ENCODE data around the gene PCCA.
A peak's percentile ranks its signal among the peaks of the same experiment; 100 is the strongest.

Gene PCCA

DNA sequence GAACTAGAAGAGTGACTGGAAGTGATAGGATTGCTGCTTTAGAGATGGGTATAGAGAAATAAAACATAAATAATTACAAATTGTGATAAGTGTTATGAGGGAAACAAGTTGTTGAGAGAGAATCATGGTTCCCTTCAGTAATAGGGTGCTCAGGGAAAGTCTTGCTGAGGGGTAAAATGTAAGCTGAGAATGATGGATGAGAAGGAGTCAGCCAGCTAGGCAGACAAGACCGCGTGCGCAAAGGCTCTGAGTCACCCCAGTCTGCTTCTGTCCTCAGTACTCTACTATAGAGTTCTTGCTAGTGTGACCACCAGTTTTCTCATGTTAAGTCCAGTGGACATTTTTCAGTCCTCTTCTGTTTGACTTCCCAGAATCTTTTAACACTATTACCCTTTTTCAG is 39.5 kb downstream of the PCCA start:
- Histone ChIP-seq H3K79me2 (ENCODE audit: insufficient read depth, low read length) (no peaks in the 10 kb centered on the region), H3K36me3 (ENCODE audit: insufficient read depth, low read length) (no peaks in the 10 kb centered on the region), H3K27me3 (ENCODE audit: insufficient read depth, low read length, poor library complexity) (no peaks in the 10 kb centered on the region), H3K4me1 (ENCODE audit: insufficient read depth, low read length) (peaks cover 6% of the 10 kb centered on the region), H3K4me3 (ENCODE audit: low read depth in 1 of 2, low read length in 2 of 2) (no peak overlapping the region), H3K9me3 (ENCODE audit: insufficient read depth, low read length, severe bottlenecking) (no peaks in the 10 kb centered on the region), H2AFZ (ENCODE audit: low read depth, low read length) (no peak overlapping the region), H3K27ac (ENCODE audit: low read length) (no peak overlapping the region), H4K20me1 (ENCODE audit: insufficient read depth, low read length) (no peaks in the 10 kb centered on the region), H3K9ac (ENCODE audit: low read depth, low read length) (no peak overlapping the region), H3K4me2 (ENCODE audit: insufficient read depth, low read length) (no peak overlapping the region)
- ATAC-seq (ENCODE audit: insufficient read depth, low read depth) (no peak), DNase-seq (no peak)
- no peak for TF ChIP-seq EZH2 (IDR thresholded peaks at IDR 0.05; ENCODE audit: borderline replicate concordance, low read depth, low read length, severe bottlenecking)
- TF ChIP-seq, protein P1, sequence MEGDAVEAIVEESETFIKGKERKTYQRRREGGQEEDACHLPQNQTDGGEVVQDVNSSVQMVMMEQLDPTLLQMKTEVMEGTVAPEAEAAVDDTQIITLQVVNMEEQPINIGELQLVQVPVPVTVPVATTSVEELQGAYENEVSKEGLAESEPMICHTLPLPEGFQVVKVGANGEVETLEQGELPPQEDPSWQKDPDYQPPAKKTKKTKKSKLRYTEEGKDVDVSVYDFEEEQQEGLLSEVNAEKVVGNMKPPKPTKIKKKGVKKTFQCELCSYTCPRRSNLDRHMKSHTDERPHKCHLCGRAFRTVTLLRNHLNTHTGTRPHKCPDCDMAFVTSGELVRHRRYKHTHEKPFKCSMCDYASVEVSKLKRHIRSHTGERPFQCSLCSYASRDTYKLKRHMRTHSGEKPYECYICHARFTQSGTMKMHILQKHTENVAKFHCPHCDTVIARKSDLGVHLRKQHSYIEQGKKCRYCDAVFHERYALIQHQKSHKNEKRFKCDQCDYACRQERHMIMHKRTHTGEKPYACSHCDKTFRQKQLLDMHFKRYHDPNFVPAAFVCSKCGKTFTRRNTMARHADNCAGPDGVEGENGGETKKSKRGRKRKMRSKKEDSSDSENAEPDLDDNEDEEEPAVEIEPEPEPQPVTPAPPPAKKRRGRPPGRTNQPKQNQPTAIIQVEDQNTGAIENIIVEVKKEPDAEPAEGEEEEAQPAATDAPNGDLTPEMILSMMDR (IDR thresholded peaks at IDR 0.05; ENCODE audit: borderline replicate concordance, extremely low read depth, low read length, poor library complexity, severe bottlenecking) = no peak

DNA sequence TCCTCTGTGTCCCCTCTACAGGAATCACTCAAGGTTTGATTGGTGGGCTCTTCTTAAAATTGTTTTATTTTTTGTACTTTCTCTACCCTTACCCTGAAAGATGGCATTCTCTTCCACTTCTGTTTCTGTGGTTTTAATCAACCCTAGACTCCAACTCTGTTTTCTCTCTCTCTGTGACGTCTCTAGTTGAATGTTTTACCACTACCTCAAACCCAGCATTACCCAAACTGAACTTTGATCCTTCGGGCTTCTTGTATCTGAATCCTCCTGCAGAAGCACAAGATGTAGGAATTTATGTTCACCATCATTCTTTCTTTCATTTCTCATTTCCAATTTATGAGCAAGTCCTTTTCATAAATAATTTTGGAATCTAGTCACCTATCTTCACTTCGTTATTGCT is 39.9 kb downstream of the PCCA start:
- Histone ChIP-seq H3K27ac (ENCODE audit: low read length) (no peak overlapping the region), H4K20me1 (ENCODE audit: insufficient read depth, low read length) (no peaks in the 10 kb centered on the region), H3K4me2 (ENCODE audit: insufficient read depth, low read length) (no peak overlapping the region), H3K9ac (ENCODE audit: low read depth, low read length) (no peak overlapping the region), H3K79me2 (ENCODE audit: insufficient read depth, low read length) (no peaks in the 10 kb centered on the region), H3K4me3 (ENCODE audit: low read depth in 1 of 2, low read length in 2 of 2) (no peak overlapping the region), H3K36me3 (ENCODE audit: insufficient read depth, low read length) (no peaks in the 10 kb centered on the region), H3K27me3 (ENCODE audit: insufficient read depth, low read length, poor library complexity) (no peaks in the 10 kb centered on the region), H3K4me1 (ENCODE audit: insufficient read depth, low read length) (peaks cover 6% of the 10 kb centered on the region), H2AFZ (ENCODE audit: low read depth, low read length) (no peak overlapping the region), H3K9me3 (ENCODE audit: insufficient read depth, low read length, severe bottlenecking) (no peaks in the 10 kb centered on the region)
- ATAC-seq (ENCODE audit: insufficient read depth, low read depth) (no peak), DNase-seq (no peak)
- TF ChIP-seq, protein P1 (IDR thresholded peaks at IDR 0.05; ENCODE audit: borderline replicate concordance, extremely low read depth, low read length, poor library complexity, severe bottlenecking) = no peak
- no peak for TF ChIP-seq EZH2 (IDR thresholded peaks at IDR 0.05; ENCODE audit: borderline replicate concordance, low read depth, low read length, severe bottlenecking)

DNA sequence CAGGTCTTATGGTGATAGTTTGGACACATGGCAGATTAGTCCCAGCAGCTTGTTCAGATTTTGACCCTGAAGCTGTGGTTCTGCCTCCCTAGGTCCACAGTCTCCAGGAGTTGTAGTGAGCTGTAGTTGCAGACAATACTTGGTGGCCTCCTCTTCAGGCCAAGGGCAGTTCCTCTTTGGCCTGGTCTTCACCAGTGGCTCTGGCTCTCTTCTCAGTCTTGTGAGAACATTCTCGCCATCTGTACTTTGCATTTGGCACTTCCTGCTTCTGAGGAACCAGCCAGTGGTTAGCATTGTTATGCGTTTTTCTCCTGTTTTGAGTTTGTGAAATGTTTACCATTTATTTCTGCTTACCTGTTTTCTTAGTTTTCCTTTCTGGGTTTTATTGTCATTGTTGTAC is 40.7 kb downstream of the PCCA start:
- H3K4me2 ChIP-seq (ENCODE audit: insufficient read depth, low read length) = no peak overlapping the region
- no peaks in the 10 kb centered on the region for H3K79me2 ChIP-seq (ENCODE audit: insufficient read depth, low read length)
- no peaks in the 10 kb centered on the region for H3K27me3 ChIP-seq (ENCODE audit: insufficient read depth, low read length, poor library complexity)
- peaks cover 6% of the 10 kb centered on the region for H3K4me1 ChIP-seq (ENCODE audit: insufficient read depth, low read length)
- H3K27ac ChIP-seq (ENCODE audit: low read length) = peak overlapping the region; percentile 17; the same call in 1 of the 2 replicates
- H3K4me3 ChIP-seq (ENCODE audit: low read depth in 1 of 2, low read length in 2 of 2) = no peak overlapping the region
- H2AFZ ChIP-seq (ENCODE audit: low read depth, low read length) = no peak overlapping the region
- H3K36me3 ChIP-seq (ENCODE audit: insufficient read depth, low read length) = no peaks in the 10 kb centered on the region
- DNase-seq (no peak), ATAC-seq (ENCODE audit: insufficient read depth, low read depth) (no peak)
- no peak overlapping the region for H3K9ac ChIP-seq (ENCODE audit: low read depth, low read length)
- TF ChIP-seq EZH2 (IDR thresholded peaks at IDR 0.05; ENCODE audit: borderline replicate concordance, low read depth, low read length, severe bottlenecking) = no peak
- TF ChIP-seq, protein P1 (IDR thresholded peaks at IDR 0.05; ENCODE audit: borderline replicate concordance, extremely low read depth, low read length, poor library complexity, severe bottlenecking) = no peak
- H3K9me3 ChIP-seq (ENCODE audit: insufficient read depth, low read length, severe bottlenecking) = no peaks in the 10 kb centered on the region
- no peaks in the 10 kb centered on the region for H4K20me1 ChIP-seq (ENCODE audit: insufficient read depth, low read length)

DNA sequence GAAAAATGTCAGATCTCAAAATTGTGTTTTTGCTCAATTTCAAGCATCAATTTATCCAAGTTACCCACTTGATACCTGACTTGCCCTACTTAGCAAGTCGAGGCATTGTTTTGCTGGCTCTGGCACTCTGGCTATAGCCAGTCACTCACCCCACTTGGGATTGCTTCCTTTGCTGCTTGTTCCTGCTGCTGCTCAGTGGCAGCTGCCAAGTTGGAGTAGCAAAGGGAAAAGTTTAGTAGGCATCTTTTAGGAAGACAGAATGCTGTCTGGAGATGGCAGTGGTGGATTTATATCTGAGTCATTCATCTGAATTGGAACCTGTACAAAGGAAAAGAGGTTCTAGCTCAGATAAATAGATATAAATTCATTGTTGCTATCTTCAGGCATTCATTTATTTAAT is 41.2 kb downstream of the PCCA start:
- no peak for ATAC-seq (ENCODE audit: insufficient read depth, low read depth)
- Histone ChIP-seq H3K9ac (ENCODE audit: low read depth, low read length) (no peak overlapping the region), H3K27me3 (ENCODE audit: insufficient read depth, low read length, poor library complexity) (no peaks in the 10 kb centered on the region), H3K9me3 (ENCODE audit: insufficient read depth, low read length, severe bottlenecking) (no peaks in the 10 kb centered on the region), H3K4me2 (ENCODE audit: insufficient read depth, low read length) (no peak overlapping the region), H3K36me3 (ENCODE audit: insufficient read depth, low read length) (no peaks in the 10 kb centered on the region), H3K79me2 (ENCODE audit: insufficient read depth, low read length) (no peaks in the 10 kb centered on the region), H3K4me1 (ENCODE audit: insufficient read depth, low read length) (peaks cover 6% of the 10 kb centered on the region), H2AFZ (ENCODE audit: low read depth, low read length) (no peak overlapping the region), H3K27ac (ENCODE audit: low read length) (no peak overlapping the region), H3K4me3 (ENCODE audit: low read depth in 1 of 2, low read length in 2 of 2) (no peak overlapping the region), H4K20me1 (ENCODE audit: insufficient read depth, low read length) (no peaks in the 10 kb centered on the region)
- no peak for DNase-seq
- no peak for TF ChIP-seq EZH2 (IDR thresholded peaks at IDR 0.05; ENCODE audit: borderline replicate concordance, low read depth, low read length, severe bottlenecking)
- TF ChIP-seq, protein P1 (IDR thresholded peaks at IDR 0.05; ENCODE audit: borderline replicate concordance, extremely low read depth, low read length, poor library complexity, severe bottlenecking) = no peak

Data from DND-41 (cell line).